ENCODE measurements around the gene PRSS3.
"Not testable (repeated sequence)": the region's sequence is repeated elsewhere in the genome, so short reads cannot be mapped to it uniquely, and the experiment has no call there.

GRCh38 chr9:33829641-33830230 is 34.4 kb downstream of the PRSS3 start:
- TF ChIP-seq, protein P1, sequence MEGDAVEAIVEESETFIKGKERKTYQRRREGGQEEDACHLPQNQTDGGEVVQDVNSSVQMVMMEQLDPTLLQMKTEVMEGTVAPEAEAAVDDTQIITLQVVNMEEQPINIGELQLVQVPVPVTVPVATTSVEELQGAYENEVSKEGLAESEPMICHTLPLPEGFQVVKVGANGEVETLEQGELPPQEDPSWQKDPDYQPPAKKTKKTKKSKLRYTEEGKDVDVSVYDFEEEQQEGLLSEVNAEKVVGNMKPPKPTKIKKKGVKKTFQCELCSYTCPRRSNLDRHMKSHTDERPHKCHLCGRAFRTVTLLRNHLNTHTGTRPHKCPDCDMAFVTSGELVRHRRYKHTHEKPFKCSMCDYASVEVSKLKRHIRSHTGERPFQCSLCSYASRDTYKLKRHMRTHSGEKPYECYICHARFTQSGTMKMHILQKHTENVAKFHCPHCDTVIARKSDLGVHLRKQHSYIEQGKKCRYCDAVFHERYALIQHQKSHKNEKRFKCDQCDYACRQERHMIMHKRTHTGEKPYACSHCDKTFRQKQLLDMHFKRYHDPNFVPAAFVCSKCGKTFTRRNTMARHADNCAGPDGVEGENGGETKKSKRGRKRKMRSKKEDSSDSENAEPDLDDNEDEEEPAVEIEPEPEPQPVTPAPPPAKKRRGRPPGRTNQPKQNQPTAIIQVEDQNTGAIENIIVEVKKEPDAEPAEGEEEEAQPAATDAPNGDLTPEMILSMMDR (IDR thresholded peaks at IDR 0.05; ENCODE audit: insufficient read depth, low read depth, low read length) = not testable (repeated sequence)
- TF ChIP-seq EZH2 (IDR thresholded peaks at IDR 0.05; ENCODE audit: insufficient read depth, low read length) = not testable (repeated sequence)
